HepG2 (cell line): ENCODE measurements around the gene VAC14. TPM values are rescaled to one million over a fixed set of nuclear protein-coding genes. Genes with fewer than 3 reads are reported as not detected.

ENCODE experiments used
- ARID3A ChIP-seq: IDR thresholded peaks from 2 replicates; pipeline ENCODE4 v1.6.1; 2012; ENCODE audit warnings: low read depth, low read length, improper control_type of control experiment
- BORCS8-MEF2B ChIP-seq: sonication (generic); formaldehyde crosslinking; IDR thresholded peaks from 2 replicates; pipeline ENCODE4 v1.8.0; 2022; ENCODE audit warnings: mild to moderate bottlenecking, missing genetic modification reagents
- EP300 ChIP-seq, 3 experiments: sonication (generic) in 1 of 3; formaldehyde crosslinking in 1 of 3; IDR thresholded peaks; 2 replicates each; pipeline versions ENCODE4 v1.5.1 to v1.6.1; 2011 to 2020; ENCODE audit warnings: low read depth in 2 of 3, low read length in 2 of 3, borderline replicate concordance in 1 of 3, improper control_type of control experiment in 1 of 3, mild to moderate bottlenecking in 1 of 3, missing genetic modification reagents in 1 of 3, moderate library complexity in 1 of 3
- FOXA3 ChIP-seq: IDR thresholded peaks from 2 replicates; pipeline ENCODE4 v1.6.1; 2016; ENCODE audit warnings: missing genetic modification reagents, missing compliant biosample characterization
- GATAD1 ChIP-seq: IDR thresholded peaks from 2 replicates; pipeline ENCODE4 v1.6.1; 2016; ENCODE audit warnings: missing genetic modification reagents, missing compliant biosample characterization
- HHEX ChIP-seq: IDR thresholded peaks from 2 replicates; pipeline ENCODE4 v1.6.1; 2016; ENCODE audit warnings: control low read depth
- HOMEZ ChIP-seq: IDR thresholded peaks from 2 replicates; pipeline ENCODE4 v1.6.1; 2016; ENCODE audit warnings: low read depth
- KAT7 ChIP-seq: IDR thresholded peaks from 2 replicates; pipeline ENCODE4 v1.6.1; 2018; ENCODE audit warnings: borderline replicate concordance, missing compliant biosample characterization
- KDM6A ChIP-seq: IDR thresholded peaks from 2 replicates; pipeline ENCODE4 v1.6.1; 2016; ENCODE audit warnings: low read depth
- MEF2D ChIP-seq: sonication (generic); formaldehyde crosslinking; IDR thresholded peaks from 2 replicates; pipeline ENCODE4 v1.5.1; 2020; ENCODE audit warnings: mild to moderate bottlenecking, missing genetic modification reagents
- NFIB ChIP-seq: sonication (generic); formaldehyde crosslinking; IDR thresholded peaks from 2 replicates; pipeline ENCODE4 v1.9.0; 2021; ENCODE audit warnings: missing genetic modification reagents, mild to moderate bottlenecking, borderline replicate concordance
- NRL ChIP-seq: sonication (generic); formaldehyde crosslinking; IDR thresholded peaks from 2 replicates; pipeline ENCODE4 v1.5.0; 2020; ENCODE audit warnings: missing genetic modification reagents, mild to moderate bottlenecking, moderate library complexity, borderline replicate concordance
- REPIN1 ChIP-seq: sonication (generic); formaldehyde crosslinking; IDR thresholded peaks from 2 replicates; pipeline ENCODE4 v1.8.0; 2022; ENCODE audit warnings: missing genetic modification reagents, low read depth, mild to moderate bottlenecking, borderline replicate concordance
- RXRB ChIP-seq: IDR thresholded peaks from 2 replicates; pipeline ENCODE4 v1.6.1; 2016; ENCODE audit warnings: borderline replicate concordance, missing genetic modification reagents, missing compliant biosample characterization
- ZFYVE20 ChIP-seq: sonication (generic); formaldehyde crosslinking; IDR thresholded peaks from 2 replicates; pipeline ENCODE4 v1.8.0; 2023; ENCODE audit warnings: low read depth, mild to moderate bottlenecking, moderate library complexity, missing genetic modification reagents, borderline replicate concordance
- ZNF704 ChIP-seq: sonication (generic); formaldehyde crosslinking; IDR thresholded peaks from 2 replicates; pipeline ENCODE4 v1.8.1; 2023; ENCODE audit warnings: mild to moderate bottlenecking, inconsistent platforms, moderate library complexity, missing genetic modification reagents, borderline replicate concordance
- ZNF709 ChIP-seq: sonication (generic); formaldehyde crosslinking; IDR thresholded peaks from 2 replicates; pipeline ENCODE4 v1.5.0; 2020; ENCODE audit warnings: mild to moderate bottlenecking, missing genetic modification reagents
- ZSCAN25 ChIP-seq: sonication (generic); formaldehyde crosslinking; IDR thresholded peaks from 2 replicates; pipeline ENCODE4 v1.8.0; 2022; ENCODE audit warnings: mild to moderate bottlenecking, missing genetic modification reagents
- polyA plus RNA-seq, 8 experiments: library from polyadenylated mRNA; depleted of rRNA in 3 of 8; stranded (reverse) in 7 of 8; unstranded in 1 of 8; fragments of >200 nt; fragmentation: Illumina TruSeq in 4 of 8; extraction: Trizol in 4 of 8; gene quantifications; 2 replicates each; pipeline versions ENCODE4 v1.2.1 to v1.2.3, GENCODE V29; 2011 to 2016; ENCODE audit warnings: low read depth in 4 of 8, missing spikeins in 1 of 8, mixed read lengths in 1 of 8; ENCODE audit not compliant: insufficient read depth in 1 of 8
- total RNA-seq, 5 experiments: library from RNA; depleted of rRNA; stranded (reverse); fragments of >200 nt; fragmentation: Illumina TruSeq; extraction: Trizol; gene quantifications; 2 replicates each; pipeline ENCODE4 v1.2.3, GENCODE V29; 2016; ENCODE audit warnings: low read depth in 1 of 5
- TF ChIP-seq, protein P1 (sequence below): sonication (generic); formaldehyde crosslinking; IDR thresholded peaks from 2 replicates; pipeline ENCODE4 v1.4.0; 2020; ENCODE audit warnings: missing genetic modification reagents
- TF ChIP-seq, protein P2 (sequence below): sonication (generic); formaldehyde crosslinking; conservative IDR thresholded peaks from 2 replicates; pipeline ENCODE4 v1.8.1; 2023; ENCODE audit warnings: missing genetic modification reagents

VAC14 gene
- total and polyA plus RNA-seq, 2 of the 13 experiments (the other 11 are each of a cell fraction or from before 2014, with no cell fraction given) = 23.5 to 24.6 TPM

GRCh38 chr16:70749006-70749678 lies 51.8 kb downstream of the VAC14 start (continued):
- TF ChIP-seq, protein P1, sequence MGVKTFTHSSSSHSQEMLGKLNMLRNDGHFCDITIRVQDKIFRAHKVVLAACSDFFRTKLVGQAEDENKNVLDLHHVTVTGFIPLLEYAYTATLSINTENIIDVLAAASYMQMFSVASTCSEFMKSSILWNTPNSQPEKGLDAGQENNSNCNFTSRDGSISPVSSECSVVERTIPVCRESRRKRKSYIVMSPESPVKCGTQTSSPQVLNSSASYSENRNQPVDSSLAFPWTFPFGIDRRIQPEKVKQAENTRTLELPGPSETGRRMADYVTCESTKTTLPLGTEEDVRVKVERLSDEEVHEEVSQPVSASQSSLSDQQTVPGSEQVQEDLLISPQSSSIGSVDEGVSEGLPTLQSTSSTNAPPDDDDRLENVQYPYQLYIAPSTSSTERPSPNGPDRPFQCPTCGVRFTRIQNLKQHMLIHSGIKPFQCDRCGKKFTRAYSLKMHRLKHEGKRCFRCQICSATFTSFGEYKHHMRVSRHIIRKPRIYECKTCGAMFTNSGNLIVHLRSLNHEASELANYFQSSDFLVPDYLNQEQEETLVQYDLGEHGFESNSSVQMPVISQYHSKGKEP (CRISPR knock-in tag) = no peak
- TF ChIP-seq ARID3A (no peak), ZNF709 (CRISPR knock-in tag) (no peak), REPIN1 (CRISPR knock-in tag) (no peak), MEF2D (CRISPR knock-in tag) (no peak), EP300 (IDR thresholded peaks at IDR 0.05; ENCODE audit: low read depth in 2 of 2, low read length in 2 of 2) (no peak), EP300 (CRISPR knock-in tag; IDR thresholded peaks at IDR 0.05; ENCODE audit: borderline replicate concordance) (no peak), KAT7 (CRISPR knock-in tag) (0 out of 2 replicates have a peak, but pooled peaks have one; percentile 13), FOXA3 (CRISPR knock-in tag) (no peak), NRL (CRISPR knock-in tag) (0 out of 2 replicates have a peak, but pooled peaks have one; percentile 8), KDM6A (CRISPR knock-in tag) (no peak), ZNF704 (CRISPR knock-in tag) (no peak), BORCS8-MEF2B (CRISPR knock-in tag) (no peak), RXRB (no peak), NFIB (no peak), ZSCAN25 (CRISPR knock-in tag) (no peak), ZFYVE20 (CRISPR knock-in tag) (no peak), GATAD1 (CRISPR knock-in tag) (no peak), HHEX (CRISPR knock-in tag) (no peak), HOMEZ (no peak)
- TF ChIP-seq, protein P2, sequence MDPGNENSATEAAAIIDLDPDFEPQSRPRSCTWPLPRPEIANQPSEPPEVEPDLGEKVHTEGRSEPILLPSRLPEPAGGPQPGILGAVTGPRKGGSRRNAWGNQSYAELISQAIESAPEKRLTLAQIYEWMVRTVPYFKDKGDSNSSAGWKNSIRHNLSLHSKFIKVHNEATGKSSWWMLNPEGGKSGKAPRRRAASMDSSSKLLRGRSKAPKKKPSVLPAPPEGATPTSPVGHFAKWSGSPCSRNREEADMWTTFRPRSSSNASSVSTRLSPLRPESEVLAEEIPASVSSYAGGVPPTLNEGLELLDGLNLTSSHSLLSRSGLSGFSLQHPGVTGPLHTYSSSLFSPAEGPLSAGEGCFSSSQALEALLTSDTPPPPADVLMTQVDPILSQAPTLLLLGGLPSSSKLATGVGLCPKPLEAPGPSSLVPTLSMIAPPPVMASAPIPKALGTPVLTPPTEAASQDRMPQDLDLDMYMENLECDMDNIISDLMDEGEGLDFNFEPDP = no peak
